ENCODE data around the gene DLG2.

DLG2 gene

DNA sequence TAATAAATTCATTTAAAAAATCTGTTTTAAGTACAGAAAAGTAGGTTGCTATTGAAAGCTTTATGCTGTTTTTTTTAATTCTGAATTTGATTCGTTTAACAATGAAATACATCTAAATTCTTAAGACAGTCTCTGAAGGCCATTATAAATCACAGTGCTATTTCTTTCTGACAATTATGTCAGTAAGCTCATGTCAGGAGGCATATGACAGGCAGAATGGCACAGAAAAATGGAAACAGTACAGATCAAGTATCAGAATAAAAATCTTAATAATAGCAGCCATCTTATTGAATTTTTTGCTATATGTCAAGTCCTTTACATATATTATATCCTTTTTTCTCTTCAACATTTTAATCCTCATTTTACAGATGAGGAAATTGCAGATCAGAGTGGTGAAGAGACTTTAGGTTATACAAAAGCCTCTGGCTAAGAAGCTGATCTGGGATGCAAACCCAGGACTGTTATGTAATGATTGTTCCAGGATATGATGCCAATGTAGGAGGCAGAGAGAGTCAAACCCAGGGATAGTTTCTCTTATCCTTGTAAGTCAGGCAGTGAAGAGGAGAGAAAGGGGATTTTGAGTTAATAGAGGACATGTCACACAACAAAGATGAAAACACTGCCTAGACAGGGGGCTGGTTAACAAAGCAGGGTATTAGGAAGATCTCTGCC lies 2057.9 kb downstream of the DLG2 start:
- no peak for DNase-seq (ENCODE audit: low spot score)

DNA sequence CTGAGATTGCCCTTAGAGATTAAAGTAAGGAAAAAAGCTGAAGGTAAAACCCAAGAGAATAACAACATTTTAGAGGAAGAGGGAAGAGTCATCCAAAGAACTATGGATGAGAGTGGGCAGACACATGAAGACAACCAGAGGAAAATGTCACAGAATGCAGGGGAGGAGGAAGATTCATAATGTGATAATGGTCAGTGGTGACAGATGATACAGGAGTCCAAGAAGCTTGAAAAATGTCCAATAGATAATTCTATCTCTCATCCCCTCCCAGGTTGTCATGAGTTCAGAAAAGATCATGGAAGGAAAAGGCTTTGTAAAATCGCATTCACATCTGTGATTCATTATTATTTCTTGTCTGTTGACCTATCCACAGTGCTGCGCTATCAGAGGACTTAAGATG lies 2058.6 kb downstream of the DLG2 start:
- no peak for DNase-seq (ENCODE audit: low spot score)

DNA sequence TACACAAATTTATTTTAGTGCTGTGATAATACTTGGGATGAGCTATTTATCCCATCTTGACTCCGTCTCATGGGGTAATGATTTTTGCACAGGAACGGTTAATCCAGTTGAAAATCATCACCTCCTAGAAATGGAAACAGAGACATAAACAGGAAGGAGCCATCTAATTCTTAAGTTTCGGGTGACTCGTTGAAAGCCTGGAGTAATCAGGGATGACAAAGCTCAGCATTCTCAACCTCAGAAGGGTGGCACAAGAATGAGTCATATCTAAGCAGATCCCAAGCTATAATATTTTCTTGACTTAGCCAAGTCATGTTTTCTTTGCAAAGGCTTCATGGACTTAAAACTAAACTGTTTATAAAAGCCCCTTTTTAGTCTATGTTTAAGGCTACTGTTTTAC lies 2060.2 kb downstream of the DLG2 start:
- no peak for DNase-seq (ENCODE audit: low spot score)

DNA sequence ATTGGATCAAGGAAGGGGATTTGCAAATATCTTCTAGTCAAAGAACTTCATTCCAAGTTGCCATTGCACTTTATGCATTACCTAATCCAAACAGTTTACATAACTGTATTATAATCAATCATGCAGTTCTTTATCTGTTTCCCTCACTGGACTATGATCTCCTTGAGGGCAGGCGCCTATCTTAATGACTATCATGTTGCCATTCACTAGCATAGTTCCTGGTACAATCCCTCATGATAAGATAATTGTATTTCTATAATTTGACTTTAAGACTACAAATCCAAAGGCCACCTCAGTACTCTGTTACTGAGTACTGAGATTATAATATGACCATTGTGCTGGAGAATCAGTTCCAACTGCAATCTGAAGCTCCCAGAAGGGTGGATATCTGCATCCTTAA lies 2062.3 kb downstream of the DLG2 start:
- DNase-seq (ENCODE audit: low spot score): no peak

DNA sequence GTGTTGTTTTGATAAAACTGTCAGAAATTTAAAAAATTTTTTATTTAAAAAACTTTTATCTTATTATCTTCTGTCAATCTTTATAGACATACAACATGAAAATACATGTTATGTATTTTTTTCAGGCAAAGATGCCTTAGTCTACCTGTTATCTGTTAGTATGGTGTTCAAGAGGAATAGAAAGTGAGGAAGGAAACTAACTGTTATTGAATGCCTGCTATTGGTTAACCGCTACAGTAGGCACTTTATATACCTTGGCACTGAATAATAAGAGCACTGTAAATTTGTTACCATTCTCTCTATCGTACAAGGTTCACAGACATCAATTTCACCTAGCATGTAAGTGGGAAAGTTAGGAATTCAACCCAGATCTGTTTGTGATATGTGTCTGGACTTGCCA lies 2068.9 kb downstream of the DLG2 start:
- DNase-seq (ENCODE audit: low spot score): no peak

DNA sequence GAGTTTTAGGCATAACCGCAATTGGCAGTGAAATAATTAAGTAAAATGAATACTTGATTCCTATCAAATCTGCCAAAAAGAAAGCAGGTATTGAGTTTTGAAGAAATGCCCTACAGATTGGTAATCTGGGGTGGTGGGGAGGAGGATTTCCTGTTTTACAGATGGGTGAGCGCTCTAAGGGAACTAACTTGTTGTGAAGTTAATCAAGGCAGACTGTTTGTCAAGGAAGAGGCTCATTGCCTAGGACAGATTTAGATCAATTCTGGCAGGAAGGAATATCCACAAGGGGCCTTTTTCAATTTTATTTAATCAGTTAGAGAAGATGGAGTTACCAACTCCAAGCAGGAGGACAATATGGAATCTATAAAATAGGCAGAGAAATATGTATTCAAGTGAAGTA lies 2069.5 kb downstream of the DLG2 start:
- DNase-seq (ENCODE audit: low spot score): no peak

DNA sequence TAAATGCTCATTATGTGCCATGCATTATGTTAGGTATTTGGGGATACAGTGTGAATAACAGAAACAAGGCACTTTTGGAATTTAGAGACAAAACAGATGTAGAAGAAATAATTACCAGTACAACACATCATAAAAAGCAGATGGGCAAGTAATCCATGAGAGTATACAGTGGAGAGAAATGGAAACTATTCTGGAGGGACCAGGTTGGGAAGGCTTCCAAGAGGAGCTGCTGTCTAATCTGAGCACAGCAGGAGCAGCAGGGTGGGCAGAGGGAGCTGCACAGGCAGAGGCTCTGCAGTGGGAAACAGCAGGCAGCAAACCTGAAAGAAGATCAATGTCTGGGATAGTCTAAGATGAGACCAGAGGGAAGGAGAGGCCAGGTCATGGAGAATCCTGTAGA lies 2072.3 kb downstream of the DLG2 start:
- no peak for DNase-seq (ENCODE audit: low spot score)

DNA sequence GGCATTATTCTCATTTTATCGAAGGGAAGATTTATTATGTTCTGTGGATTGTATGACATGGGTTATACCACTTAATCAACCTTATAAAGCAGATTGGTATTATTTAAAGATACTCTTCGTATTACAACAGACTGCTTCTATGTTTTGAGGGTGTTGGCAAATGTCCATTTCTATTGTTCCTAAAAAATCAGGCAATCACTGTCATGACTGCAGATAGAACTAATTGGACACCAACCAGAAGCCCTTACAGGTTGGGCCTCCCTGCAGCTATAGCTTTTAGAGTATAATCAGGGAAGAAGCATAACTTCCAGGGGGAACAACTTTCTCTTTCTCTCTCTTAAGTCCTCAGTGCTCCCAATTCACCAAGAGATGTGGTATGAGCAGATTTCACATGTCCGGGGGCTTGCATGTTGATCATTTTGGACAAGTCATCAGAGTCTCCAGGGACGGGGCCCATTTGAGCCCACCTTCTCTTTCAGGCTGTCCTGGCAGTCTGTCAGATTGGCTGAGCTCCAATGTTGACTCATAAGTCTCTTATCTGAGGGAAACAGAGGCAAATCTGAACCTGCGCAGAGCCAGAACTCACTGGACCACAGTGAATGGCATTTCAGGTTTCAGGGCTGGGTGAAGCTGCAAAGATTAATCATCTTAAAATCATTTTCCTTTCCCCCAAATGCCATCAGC lies 2077.0 kb downstream of the DLG2 start:
- no peak for DNase-seq (ENCODE audit: low spot score)

DNA sequence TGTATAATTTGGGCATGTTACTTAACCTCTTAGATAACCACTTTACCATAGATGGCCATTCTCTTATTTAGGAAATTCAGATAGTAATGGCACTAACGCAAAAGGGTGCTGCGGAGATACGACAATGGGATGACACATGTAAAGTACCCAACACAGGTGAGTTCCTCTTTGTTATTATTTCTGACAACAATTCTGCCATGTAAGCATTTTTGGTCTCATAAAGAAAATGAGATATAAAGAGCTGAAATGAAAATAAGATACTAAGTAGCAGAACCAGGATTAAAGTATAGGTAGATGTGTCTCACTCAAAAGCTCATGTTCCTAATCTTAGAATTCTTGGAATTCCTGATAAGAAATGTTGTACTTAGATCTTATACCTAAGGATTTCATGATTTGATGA lies 2080.8 kb downstream of the DLG2 start:
- no peak for DNase-seq (ENCODE audit: low spot score)

DNA sequence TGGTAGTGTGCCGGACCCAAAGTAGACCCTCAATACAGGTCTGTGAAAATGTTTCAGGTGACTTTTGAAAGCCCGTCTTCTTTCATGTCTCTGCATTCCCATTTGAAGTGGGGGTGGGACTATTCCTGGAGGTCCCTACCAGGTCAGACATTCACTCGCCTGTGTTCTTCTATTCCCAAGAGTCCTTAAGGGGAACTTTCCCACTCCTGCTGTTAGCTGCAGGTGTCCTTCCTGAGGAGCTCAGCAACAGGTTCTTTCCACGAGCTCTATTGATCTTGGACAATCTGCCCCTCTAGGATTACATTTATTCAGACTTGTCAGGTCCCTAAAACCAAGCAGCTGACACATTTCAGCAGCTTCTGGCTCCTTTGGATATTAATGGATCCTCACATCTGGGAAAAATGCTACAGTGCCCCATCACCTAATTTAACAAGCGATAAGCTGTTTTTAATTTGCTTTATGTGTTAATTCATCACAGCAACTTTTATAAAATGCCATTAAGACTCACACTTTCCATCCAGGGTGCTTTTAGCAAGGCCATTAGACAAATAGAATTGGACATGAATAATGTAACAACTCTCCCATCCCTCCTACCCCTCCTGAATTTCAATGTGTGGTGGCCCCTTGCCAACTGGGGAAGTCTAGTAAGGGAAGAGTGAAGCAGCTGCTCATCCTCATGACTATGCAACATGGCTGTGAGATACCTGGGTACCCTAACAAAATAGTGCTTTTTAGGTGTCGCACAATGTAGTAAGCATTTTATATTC lies 2081.5 kb downstream of the DLG2 start:
- no peak for DNase-seq (ENCODE audit: low spot score)

DNA sequence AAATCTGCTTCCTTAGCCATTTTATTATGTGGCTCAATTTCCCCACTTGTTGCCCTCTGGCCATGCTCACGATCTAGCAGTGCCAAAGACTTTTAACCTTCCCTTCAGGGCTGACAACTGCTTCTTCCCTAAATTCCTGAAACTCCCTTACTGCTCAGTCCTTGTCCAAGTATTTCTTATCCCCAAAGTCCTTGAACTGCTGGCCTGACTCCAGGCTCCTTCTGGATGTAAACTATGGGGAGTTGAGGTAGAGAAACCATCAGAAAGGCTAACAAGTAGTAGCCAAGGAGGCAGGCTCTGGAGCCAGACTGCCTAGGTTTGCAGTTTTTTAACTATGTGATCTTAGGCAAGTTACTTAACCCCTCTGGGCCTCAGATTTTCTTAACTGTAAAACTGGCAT lies 2082.3 kb downstream of the DLG2 start:
- DNase-seq (ENCODE audit: low spot score): no peak

DNA sequence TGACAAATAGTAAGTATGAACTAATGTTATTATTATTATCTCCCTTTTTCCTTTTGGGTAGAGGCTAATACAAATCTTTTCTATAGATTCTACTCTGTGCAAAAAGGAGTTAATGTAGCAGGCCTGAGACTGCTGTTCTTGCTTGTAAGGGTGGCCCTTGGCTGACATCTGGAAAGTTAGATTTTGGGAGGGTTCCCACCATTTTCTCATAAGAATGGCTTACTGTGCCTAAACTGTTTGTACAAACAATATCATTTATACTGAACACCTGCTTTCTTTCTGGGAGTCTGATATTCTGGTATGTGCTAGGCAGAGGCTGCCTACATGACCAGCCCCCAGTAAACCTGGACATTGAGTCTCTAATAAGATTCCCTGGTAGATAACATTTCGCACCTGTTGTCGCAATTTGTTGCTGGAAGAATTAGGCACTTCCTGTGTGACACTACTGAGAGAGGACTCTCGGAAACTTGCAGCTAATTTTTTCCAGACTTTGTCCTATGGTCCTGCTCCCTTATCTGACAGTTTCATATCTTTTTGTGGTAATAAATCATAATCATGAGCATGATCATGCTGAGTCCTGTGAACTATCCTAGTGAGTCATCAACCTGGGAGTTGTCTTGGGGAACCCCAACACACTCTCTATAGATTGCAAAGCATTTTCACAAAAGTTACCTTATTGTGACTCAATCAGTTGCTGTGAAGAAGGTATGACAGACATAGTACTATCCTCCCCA lies 2083.3 kb downstream of the DLG2 start:
- DNase-seq (ENCODE audit: low spot score): no peak

DNA sequence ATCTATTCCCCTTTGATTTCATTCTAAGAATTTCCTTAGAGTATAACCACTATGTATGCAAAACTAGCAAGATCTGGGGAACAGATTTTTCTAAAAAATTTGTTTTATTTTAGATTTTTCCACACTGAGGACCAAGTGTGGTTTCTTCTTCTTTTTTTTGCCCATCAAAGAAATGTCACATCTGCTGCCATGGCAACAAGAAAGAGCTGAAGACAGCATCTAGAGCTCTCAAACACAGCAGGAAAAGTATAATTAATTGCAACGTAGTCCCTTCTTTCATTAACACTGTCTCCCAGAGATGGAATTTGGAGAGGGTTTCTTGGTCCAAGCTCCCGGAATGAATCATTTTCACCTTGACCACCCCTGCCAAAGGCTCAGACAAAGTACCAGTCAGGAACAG lies 2084.3 kb downstream of the DLG2 start:
- DNase-seq (ENCODE audit: low spot score): no peak

DNA sequence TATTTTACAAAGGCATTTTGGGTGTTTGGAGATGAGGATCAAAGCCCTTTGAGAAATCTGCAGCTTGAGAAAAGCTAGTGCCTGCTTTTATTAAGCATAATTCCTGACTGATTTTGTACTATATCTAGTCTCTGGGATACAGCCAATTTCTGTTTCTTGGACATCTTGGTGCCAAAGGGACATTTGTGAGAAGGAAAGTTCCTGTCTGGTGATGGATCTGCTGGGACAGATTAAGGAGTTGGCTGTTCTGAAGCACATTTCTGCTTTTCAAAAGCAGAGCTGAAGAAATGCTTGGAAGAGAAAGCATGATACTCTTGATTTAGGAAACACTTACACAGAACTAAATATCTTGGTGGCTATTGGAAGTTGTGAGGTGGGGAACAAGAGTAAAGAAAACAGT lies 2086.4 kb downstream of the DLG2 start:
- DNase-seq (ENCODE audit: low spot score): no peak

DNA sequence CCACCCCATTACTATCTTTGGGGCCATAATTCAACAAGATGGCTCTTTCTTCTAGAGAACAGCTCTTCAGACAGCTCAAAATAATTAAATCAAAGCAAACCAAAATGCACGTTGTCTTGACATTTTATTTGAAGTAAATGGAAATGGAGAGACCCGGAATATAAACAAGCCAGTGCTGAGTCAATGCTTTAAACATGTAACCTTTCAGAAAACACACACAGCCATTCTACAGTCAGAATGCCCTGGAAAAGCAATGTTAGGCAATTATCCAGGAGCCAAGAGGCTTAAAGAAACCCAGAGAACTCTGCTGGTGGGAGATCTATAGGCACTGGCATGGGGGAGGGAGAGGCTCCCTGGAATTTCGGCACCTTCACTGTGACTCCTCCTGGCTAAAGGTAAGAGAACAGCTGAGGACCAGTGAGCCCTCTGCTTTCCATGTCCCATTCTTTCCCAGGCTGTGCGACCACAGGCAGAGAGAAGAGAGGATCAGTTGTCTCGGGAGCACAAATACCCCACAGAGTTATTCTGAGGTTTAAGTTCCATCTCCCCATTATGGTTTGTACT lies 2086.9 kb downstream of the DLG2 start:
- no peak for DNase-seq (ENCODE audit: low spot score)

DNA sequence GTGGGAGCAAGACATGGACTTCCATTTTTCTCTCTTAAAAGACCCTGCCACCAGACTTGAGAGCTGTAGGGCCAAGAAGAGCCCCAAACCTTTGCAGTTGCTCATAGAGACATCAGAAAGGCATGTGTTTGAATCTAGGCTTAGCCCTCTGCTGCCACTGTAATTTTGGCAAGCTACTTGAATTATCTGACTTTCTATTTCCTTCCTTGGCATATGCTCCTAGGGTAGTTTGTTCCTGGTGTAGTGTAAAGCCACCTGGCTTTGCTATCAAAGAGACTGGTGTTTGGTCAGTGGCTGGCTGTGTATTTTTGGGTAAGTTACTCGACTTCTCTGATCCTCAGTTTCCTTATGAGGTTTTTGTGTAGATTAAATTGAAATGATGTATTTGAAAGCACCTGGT lies 2088.9 kb downstream of the DLG2 start:
- no peak for DNase-seq (ENCODE audit: low spot score)

DNA sequence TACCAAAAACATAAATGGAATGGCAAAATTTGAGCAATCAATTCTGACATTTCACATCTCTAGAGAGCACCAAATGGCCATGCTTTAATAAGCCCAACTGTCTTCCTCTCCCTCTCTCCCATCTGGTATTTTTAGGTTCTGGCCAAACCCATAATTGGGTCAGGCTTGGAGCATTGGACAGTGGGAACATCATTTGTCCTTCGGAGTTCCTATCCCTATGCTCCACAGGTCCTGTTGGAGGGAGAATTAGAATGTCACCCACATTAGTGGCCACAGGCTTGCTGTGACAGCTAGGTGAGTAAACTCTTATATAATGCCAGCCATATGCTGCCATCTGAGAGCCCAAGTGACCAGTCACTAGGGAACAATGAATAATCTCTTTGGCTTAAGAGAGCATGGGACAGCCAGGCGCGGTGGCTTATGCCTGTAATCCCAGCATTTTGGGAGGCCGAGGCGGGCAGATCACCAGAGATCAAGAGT lies 2090.0 kb downstream of the DLG2 start:
- no peak for DNase-seq (ENCODE audit: low spot score)

DNA sequence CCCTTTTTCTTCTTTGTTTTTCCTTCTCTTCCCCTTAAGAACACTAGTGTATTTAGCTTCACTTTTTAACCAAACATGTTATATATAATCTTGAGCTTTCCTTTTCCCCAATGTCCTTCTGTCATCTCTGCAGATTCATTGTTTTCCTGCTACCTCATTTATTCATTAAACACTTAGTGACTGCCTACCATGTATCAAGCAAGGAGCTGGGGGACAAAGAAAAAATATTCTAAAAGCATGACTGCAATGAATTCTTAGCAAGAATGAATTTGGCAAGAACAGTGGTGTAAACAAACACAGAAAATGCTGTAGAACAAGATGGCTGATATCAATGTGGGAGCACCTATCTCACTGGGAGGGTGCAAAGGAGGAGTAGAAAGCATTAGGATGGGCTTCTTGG lies 2094.0 kb downstream of the DLG2 start:
- DNase-seq (ENCODE audit: low spot score): no peak

DNA sequence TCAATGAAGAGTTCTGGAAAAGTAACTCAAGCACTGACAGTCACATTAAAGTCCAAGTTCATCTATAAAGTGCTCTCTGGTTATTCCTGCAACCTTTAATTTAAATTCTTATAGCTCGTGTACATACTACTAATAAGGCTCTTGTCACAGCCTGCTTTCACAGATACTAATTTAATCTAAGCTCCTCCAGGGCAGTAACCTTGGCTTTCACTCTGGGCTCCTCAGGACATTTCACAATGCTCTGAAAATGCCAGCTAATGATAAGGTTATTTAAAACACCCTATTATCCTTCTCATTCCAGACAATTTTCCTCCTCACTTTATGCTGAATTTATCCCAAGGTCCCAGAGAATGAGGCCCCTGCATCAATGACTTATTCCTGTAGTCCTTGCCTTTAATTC lies 2098.3 kb downstream of the DLG2 start:
- DNase-seq (ENCODE audit: low spot score): no peak

DNA sequence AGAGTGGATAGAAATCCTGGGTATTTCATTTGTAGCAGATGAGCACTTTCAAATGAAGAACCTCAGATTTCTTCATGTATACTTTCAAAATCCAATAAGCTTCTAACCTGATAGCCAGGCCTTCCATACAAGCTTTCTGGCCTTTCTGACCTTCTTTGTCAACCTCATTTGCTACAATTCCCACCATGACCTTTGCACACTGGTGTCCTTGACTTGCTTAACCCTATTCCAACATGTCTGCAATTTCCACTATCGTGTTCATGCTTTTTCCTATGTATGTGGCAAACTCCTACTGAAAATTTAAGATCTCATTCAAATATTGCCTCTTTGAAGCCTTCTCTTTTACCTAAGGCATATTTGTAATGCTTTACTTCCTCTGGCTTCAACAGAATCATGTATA lies 2098.9 kb downstream of the DLG2 start:
- DNase-seq (ENCODE audit: low spot score): no peak

DNA sequence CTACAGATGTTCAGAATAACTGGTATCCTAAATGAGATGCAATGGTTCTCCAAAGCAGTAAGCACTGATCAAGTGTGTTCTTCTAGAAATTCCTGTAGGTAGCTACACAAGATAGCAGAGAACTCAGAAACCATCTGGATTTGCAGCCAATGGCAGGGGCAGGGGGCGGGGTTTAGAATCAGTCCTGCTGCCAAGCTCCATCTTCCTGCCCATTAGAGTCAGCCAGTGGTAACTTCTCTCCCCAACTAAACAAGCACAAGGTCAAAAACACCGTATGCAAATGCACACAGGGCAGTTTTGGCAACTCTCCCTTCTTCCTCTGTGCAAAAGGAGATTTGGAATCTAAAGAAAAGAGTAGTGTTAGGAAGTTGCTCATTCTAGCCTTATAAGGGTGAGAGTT lies 2103.5 kb downstream of the DLG2 start:
- DNase-seq (ENCODE audit: low spot score): no peak

DNA sequence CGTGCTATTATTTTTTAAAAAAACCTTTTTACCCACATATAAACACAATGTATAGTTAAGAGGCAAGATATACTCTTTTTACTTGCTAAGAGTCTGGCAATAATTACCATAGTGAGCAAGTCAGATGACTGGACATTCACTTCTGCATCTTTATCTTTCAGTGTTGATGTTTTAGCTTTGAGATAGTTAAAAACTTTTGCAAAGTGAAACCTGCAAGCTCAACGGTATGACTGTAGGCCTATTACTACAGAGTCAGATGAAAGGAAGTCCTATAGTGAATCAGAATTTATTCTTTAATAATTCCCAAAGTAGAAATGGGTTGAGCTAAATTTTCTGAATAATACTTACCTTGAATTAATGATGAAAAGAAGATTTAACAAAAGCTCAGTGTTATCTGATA lies 2104.2 kb downstream of the DLG2 start:
- no peak for DNase-seq (ENCODE audit: low spot score)
